C1 segment of cervical spinal cord (tissue), 14 donors: Measurements from ENCODE around the gene TRIM41.
"Not testable (repeated sequence)": the region's sequence is repeated elsewhere in the genome, so short reads cannot be mapped to it uniquely, and the experiment has no call there.

Experiments used
- DNase-seq, 14 donors: peaks; one replicate each; lab custom pipeline; 2025; lab: John Stamatoyannopoulos, UW

TRIM41 gene

DNA sequence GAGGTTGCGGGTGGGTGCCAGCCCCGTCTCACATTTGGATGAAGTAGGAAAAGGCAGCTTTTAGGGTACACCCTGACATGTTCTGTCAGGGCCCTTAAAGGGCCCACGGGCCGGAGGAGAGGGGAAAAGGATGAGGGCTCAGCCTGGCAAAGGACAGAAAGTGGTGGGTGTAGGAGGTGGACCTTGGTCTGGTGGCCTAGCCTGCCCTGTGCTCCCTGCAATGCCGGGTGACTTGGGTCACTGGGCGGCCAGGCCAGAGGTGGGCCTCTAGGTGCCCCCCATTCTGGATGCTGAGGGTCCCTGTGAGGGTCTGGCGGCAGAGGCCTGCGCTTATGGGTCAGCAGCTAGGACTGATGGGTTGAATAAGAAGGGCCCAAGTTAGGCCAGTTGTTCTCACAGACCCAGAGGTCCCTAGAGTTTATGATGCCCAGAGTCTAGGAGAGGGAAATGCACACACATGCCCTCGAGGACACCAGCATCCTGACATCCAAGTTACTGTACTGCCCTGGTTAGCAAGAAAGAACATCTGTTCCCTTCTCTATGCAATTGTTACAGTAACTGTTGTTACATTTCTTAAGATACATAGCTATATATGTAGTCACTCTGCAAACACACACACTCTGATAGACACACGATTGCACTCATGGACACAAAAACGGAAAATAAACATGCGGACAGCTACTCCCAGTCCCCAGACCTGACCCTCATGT is 30.6 kb upstream of the TRIM41 start:
- no peak for DNase-seq

DNA sequence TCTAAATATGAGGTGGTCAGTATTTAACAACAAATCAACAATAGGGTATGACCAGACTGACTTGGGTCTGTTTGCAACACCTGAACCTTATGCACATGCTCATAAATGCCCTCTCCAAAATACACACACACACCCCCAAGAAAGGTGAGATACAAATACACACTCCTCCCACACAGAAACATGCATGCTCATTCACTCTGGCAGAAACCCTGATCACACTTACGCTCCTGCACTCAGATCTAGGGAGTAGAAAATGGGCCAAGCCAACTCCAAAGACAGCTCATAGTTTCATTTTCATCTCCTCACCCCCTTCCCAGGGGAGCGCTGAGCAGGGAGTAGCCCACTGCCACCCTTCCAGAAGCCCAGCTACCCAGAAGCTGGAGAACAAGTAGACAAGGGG is 29.4 kb upstream of the TRIM41 start:
- DNase-seq, result no peak

- DNase-seq, result no peak
Observed at GRCh38 chr5:181194489-181195248, 28.4 kb upstream of the TRIM41 start.

GRCh38 chr5:181195249-181195761 is 27.8 kb upstream of the TRIM41 start:
- DNase-seq, result no peak

GRCh38 chr5:181197326-181197951 is 25.6 kb upstream of the TRIM41 start:
- DNase-seq, result no peak

DNA sequence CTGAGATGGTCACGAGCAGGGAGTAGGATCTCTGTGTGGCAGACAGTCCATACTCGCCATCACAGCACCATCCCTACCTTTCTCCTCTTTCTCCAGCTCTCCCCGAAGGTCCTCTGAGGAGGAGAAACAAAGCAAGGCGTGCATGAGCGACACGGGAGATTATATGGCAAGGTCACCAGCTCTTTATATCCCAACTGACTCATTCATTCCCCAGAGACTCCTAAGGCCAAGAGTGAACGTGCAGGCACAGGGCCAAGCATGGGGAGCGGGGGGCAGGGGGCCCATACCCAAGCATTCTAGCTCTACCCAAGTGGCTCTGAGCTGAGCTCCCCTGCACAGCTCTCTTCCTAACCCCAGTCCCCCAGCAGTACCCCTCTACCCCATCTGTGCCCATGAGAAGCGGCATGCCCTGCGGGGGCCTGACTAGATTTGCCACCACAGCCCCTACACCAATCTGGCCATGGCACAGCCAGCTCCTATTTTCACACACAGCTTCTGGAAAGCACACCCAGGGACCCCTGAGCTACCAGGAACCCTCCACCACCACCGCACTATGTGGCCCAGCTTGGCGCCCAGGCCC is 24.9 kb upstream of the TRIM41 start:
- DNase-seq, result no peak

GRCh38 chr5:181198905-181199519 is 24.1 kb upstream of the TRIM41 start:
- DNase-seq, result no peak

DNA sequence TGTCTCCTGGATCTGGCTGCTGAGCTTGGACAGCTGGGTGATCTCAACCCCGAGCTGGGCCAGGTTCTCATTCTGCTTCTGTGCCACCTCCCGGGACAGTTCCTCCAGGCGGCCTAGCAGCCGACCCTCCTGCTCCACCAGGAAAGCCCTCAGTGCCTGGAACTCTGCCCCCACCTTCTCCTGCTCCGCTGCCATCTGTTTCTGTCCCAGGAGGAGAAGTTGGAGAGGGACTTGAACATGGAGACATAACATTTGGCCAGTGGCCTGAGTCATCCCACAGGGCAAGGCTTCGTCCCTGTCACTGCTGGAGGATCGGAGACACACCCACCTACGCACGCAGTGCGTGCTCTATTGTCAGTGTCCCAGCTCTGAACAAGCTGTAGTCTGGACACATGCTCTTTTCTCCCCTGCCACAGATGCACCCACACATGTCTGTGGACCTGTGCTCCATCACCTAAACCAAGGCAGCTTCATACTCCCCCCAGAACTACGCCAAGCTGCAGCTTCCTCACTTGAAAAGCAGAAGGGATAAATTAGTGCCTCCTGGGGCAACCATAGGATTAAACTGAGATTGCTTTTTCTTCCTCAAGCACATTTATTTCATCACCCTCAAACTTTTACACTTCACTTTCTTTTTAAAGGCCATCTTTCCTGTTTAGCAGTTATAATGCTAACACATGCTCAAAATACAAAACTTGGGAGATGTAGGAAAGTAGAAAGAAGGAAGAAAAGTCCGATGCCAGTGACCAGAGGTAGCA is 23.0 kb upstream of the TRIM41 start:
- no peak for DNase-seq

- DNase-seq, result no peak
Observed at GRCh38 chr5:181200816-181201215, 22.3 kb upstream of the TRIM41 start.

DNA sequence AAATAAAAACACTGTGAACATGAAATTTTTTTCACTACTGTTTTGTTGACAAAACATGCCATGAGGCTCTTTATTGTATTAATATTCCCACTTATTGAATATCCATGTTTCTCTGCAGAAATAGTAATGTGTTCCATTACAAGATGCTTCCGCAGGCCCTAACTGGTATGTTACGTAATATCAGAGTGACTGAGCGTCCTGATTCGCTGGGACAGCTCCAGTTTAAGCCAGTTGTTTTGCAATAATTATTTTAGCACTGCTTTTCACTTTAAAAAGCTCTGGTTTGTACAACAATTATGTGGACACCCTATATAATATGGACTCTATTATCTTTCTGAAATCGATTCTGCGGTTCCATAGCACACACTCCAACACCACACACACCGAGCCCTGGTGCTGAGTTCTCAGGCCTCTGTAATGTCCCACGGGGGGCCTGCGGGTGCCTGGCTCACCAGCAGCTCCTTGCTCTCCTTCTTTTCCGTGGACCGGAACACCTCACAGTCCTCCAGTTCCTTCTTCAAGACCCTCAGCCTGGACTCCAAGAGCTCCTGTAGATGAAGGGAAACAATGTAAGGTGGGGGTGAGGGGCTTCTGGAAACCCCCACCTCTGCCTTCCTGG is 19.9 kb upstream of the TRIM41 start:
- DNase-seq, result no peak

- DNase-seq, result no peak
Observed at GRCh38 chr5:181203777-181204112, 19.3 kb upstream of the TRIM41 start.

GRCh38 chr5:181204113-181204825 is 18.8 kb upstream of the TRIM41 start:
- DNase-seq, result no peak

- no peak for DNase-seq
Observed at GRCh38 chr5:181204826-181205760, 18.0 kb upstream of the TRIM41 start, which contains the start of gene TRIM7. Gene TRIM7, minus strand, starts transcription at chr5:181205196. Its CDS starts 86 bp downstream, at chr5:181205110.

DNA sequence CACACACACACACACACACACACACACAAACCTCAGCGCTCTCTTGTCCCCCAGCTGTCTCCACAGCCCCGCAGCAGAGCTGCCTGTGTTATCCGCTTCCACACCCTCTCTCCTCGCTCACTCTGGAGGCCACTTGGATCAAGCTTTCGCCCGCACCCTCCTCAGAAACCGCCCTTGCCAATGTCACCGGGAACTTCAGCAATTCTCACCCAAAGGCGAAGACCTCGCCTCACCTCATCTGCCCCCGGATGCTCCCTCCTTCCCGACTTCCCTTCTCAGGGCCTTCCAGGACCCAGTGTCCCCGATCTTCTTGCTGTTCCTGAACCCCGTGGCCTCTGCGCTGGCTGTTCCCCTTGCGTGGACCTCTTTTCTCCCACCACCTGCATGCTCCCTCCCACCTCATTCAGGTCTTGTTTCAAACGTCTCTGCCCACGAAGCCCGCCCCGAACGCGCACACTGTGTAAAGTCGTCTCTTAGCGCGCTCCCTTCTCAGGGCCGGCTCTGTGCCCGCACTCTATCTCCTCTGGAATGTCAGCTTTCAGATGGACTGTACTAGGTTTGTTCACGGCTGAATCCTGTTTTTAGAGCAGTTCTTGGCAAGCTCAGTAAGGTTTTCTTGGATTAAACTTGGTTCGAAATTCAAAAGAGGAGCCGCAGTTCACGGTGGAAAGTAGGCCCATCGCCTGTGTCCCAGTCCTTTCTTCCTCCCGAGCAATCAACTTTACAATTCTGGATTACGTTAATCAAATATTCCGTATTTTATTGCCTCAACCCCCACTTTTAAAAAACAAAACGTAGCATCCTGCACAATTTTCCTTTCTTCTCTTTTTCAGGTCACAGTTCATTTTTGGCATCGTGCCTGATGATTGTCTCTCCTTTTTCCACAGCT is 17.1 kb upstream of the TRIM41 start:
- no peak for DNase-seq

DNA sequence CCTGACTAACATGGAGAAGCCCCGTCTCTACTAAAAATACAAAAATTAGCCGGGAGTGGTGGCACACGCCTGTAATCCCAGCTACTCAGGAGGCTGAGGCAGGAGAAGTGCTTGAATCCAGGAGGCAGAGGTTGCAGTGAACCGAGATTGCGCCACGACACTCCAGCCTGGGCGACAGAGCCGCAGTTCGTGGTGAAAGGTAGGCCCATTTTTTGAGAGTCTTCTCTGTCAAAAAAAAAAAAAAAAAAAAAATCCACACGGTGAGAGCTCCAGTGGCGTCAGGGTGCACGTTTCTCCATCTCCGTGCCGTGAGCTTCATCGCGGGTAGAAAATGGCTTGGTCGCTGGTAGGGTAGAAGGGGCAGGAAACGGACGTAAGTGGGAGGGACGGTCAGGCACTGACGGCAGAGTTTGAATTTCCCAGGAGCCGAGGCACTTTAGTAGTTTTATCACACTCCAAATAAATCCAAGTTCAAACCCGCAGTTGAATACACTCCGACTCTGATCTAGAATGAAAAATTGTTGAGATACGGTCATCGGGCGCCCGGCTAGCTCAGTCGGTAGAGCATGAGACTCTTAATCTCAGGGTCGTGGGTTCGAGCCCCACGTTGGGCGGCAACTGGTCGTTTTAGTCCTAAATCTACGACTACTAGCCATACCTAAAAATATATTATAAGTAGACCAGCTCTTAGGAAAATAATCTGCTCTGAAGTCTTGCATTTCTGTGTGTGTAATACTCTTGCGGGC is 15.7 kb upstream of the TRIM41 start:
- DNase-seq, result no peak

- DNase-seq, result no peak
Observed at GRCh38 chr5:181207960-181208253, 15.2 kb upstream of the TRIM41 start.

GRCh38 chr5:181209006-181209405 is 14.1 kb upstream of the TRIM41 start:
- DNase-seq, result not testable (repeated sequence)
